Gastroesophageal sphincter (tissue), 4 donors: ENCODE results near the gene LGALS7. TPM values are rescaled to one million over a fixed set of nuclear protein-coding genes. Genes with fewer than 3 reads are reported as not detected.
"Not testable (repeated sequence)": the region's sequence is repeated elsewhere in the genome, so short reads cannot be mapped to it uniquely, and the experiment has no call there.

Experiments used
- ATAC-seq: fragments of 150-250 bp; one replicate; pipeline ENCODE4 v1.9.1; 2016; ENCODE audit warnings: mild to moderate bottlenecking, moderate library complexity
- H3K27ac ChIP-seq, 4 donors: fragments of 200-600 bp; sonication (generic) in 3 of 4; 1 replicate in 3 of 4; 2 replicates in 1 of 4; pipeline ENCODE4 v1.5.1; 2016 to 2019
- H3K27me3 ChIP-seq: fragments of 200-600 bp; sonication (generic); one replicate; pipeline ENCODE4 v1.5.1; 2019
- H3K36me3 ChIP-seq, 2 donors: fragments of 200-600 bp; sonication (generic); one replicate each; pipeline ENCODE4 v1.5.1; 2019; ENCODE audit warnings: control low read depth in 1 of 2
- H3K4me1 ChIP-seq, 3 donors: fragments of 200-600 bp; sonication (generic); 1 replicate in 2 of 3; 2 replicates in 1 of 3; pipeline ENCODE4 v1.5.1; 2016 to 2019; ENCODE audit warnings: control low read depth in 2 of 3
- H3K4me3 ChIP-seq, 2 donors: fragments of 200-600 bp; sonication (generic); one replicate each; pipeline ENCODE4 v1.5.1; 2019; ENCODE audit warnings: mild to moderate bottlenecking in 1 of 2, moderate library complexity in 1 of 2
- H3K9me3 ChIP-seq, 3 donors: fragments of 200-600 bp; sonication (generic); one replicate each; pipeline ENCODE4 v1.5.1; 2017 to 2019; ENCODE audit warnings: control low read depth in 2 of 3
- CTCF ChIP-seq, 4 experiments: fragments of 200-600 bp in 2 of 4; fragments of 450-650 bp in 2 of 4; sonication (generic) in 1 of 4; IDR thresholded peaks; one replicate each; pipeline ENCODE4 v1.5.1; 2017 to 2019; ENCODE audit warnings: antibody characterized with exemption in 4 of 4, mild to moderate bottlenecking in 2 of 4, moderate library complexity in 2 of 4
- EP300 ChIP-seq: sonication (generic); formaldehyde crosslinking; IDR thresholded peaks from one replicate; pipeline ENCODE4 v1.6.1; 2017; ENCODE audit warnings: antibody characterized with exemption, mild to moderate bottlenecking
- POLR2A ChIP-seq, 2 donors: fragments of 450-650 bp; IDR thresholded peaks; one replicate each; pipeline ENCODE4 v1.6.1; 2017; ENCODE audit warnings: antibody characterized with exemption in 2 of 2, mild to moderate bottlenecking in 2 of 2, moderate library complexity in 1 of 2
- POLR2AphosphoS5 ChIP-seq: sonication (generic); formaldehyde crosslinking; IDR thresholded peaks from one replicate; pipeline ENCODE4 v1.6.1; 2017; ENCODE audit warnings: antibody characterized with exemption
- WGBS, 2 donors: methylation state at CpG; one replicate each; pipeline ENCODE4 v1.1.5; 2018; ENCODE audit warnings: low coverage in 1 of 2; 5-methylcytosine and 5-hydroxymethylcytosine counted together
- total RNA-seq, 4 donors: library from RNA; depleted of rRNA; stranded (reverse); fragments of >200 nt; gene quantifications; one replicate each; pipeline ENCODE4 v1.1.0, GENCODE V29; 2016

Gene LGALS7
- total RNA-seq, 4 donors from 2014 or later, result 25.8 TPM; not detected in 3

DNA sequence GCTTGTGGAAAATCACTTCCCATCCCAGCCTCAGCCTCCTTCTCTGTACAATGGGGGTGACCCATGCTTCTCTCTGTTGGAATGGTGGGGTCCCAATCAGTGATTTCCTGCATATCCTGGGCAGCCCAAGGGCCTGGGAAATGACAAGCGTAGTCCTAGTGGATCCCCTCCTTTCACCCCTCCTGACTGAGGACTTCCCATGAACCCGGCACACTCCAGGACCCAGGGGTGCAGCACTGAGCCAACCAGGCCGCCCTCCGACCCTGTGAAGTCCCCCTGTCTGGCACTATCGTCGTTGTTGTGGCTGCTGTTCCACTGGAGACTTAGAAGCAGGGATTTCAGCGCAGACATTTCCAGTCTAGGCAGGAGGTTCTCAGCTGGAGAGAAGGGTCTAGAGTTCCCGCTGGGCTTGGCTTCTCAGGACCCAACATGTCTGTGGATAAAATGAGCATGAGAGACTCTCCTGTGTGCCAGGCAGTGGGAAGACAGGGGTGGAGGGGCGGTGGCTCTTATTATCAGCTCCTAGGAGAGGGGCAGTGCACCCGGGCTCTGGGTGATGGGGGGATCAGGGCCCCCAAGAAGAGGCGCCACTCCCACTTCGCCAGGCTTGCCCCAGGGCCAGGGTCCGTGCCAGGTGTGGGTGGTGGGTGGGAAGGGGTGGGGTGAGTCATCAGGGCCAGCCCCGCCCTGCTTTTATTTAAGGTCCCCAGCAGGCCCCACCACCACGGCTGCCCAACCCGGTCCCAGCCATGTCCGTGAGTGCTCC is 15.3 kb upstream of the LGALS7 start, which contains the start of gene LGALS7B:
Gene LGALS7B, plus strand, starts transcription at position 723 of the 766 bp plus-strand sequence. Its CDS starts 27 bp downstream, at position 750.
- no peak within 1 kb of the TSS for H3K27ac ChIP-seq
- no peaks in the 10 kb centered on the region for H3K27me3 ChIP-seq
- peaks cover 0 to 7% (median 2%) of the 10 kb centered on the region in 3 donors for H3K4me1 ChIP-seq
- TF ChIP-seq EP300 (no peak), CTCF (IDR thresholded peaks at IDR 0.05) (no peak), POLR2A (IDR thresholded peaks at IDR 0.05) (no peak), POLR2AphosphoS5 (no peak)
- H3K9me3 ChIP-seq, result no peaks in the 10 kb centered on the region
- H3K36me3 ChIP-seq, result no peaks in the 10 kb centered on the region
- no peak for ATAC-seq
- WGBS, 2 donors, result 88% methylated on average over 4 of the region's 17 CpGs; no CpG with 5 or more reads in 1 of the 2 donors
- no peak within 1 kb of the TSS for H3K4me3 ChIP-seq

DNA sequence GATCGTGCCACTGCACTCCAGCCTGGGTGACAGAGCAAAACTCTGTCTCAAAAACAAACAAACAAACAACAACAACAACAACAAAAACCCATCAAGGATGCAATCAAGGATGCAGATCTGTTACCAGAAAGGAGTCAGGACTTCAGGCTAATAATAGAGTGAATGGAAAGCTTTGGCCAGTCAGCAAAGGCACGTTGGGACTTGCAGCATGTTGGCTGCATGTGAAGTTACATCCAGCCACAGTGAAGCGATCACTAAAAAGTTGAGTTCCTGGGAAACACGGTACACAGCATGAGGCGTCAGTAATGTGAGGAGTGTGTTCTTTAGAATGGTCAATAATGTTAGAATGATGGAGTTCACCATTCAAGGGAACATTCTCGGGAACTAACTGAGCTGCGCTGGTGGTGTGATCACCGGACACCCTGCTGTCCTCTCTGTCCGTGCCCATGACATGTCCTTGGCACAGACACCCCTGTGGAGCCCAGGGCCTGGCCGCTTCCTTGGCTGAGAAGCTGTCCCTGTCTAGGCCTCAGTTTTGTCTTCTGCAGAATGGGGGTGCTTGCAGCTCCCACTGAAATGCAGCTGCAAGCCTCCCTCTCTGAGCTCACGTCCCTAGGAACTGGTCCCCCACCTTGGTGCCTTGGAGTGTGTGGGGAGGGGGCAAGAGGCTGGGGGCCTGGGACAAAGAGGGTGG is 13.4 kb upstream of the LGALS7 start:
- Histone ChIP-seq H3K4me1 (no peaks in the 10 kb centered on the region), H3K9me3 (no peaks in the 10 kb centered on the region), H3K4me3 (no peak overlapping the region), H3K27me3 (peaks cover 6% of the 10 kb centered on the region), H3K36me3 (no peaks in the 10 kb centered on the region), H3K27ac (no peak overlapping the region)
- TF ChIP-seq POLR2AphosphoS5 (no peak), POLR2A (IDR thresholded peaks at IDR 0.05) (no peak), CTCF (IDR thresholded peaks at IDR 0.05) (no peak), EP300 (no peak)
- ATAC-seq, result no peak
- WGBS, 2 donors, result 64 to 82% methylated on average over 6 of the region's 11 CpGs

DNA sequence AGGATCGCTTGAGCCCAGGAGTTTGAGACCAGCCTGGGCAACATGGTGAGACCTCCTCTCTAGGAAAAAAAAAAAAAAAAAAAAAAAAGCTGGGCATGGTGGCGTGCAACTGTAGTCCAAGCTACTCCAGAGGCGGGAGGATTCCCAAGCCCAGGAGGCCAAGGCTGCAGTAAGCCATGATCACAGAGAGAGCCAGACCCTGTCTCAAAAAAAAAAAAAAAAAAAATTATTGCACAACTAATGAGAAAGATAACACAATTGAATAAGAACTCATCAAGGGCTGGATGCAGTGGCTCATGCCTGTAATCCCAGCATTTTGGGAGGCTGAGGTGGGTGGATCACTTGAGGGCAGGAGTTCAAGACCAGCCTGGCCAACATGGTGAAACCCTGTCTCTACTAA is 12.7 kb upstream of the LGALS7 start:
- 83% methylated on average over 1 of the region's 3 CpGs; no CpG with 5 or more reads in 1 of the 2 donors for WGBS, 2 donors
- H3K4me3 ChIP-seq, H3K27ac ChIP-seq, ATAC-seq, H3K36me3 ChIP-seq, H3K9me3 ChIP-seq, H3K4me1 ChIP-seq: not testable (repeated sequence)
- H3K27me3 ChIP-seq, result peaks cover 11% of the 10 kb centered on the region

DNA sequence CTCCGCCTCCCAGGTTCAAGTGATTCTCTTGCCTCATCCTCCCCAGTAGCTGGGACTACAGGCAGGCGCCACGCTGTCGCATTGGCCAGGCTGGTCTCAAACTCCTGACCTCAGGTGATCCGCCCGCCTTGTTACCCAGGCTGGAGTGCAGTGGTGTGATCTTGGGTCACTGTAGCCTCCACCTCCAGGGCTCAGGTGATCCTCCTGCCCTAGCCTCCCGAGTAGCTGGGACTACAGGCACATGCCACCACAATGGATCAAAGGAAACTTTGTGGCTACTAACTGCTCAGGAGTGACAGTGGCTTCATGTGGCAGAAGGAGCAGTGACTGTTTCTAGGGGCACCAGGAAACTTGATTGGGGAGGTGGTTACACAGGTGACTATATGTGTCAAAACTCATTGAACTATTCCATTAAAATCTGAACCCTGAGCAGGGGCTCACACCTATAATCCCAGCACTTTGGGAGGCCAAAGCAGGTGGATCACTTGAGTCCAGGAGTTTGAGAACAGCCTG is 11.9 kb upstream of the LGALS7 start:
- no CpG with 5 or more reads among the region's 7 CpGs for WGBS, 2 donors
- Histone ChIP-seq H3K36me3 (no peaks in the 10 kb centered on the region), H3K27ac (no peak overlapping the region), H3K27me3 (peaks cover 16% of the 10 kb centered on the region), H3K4me1 (no peaks in the 10 kb centered on the region), H3K9me3 (no peaks in the 10 kb centered on the region), H3K4me3 (no peak overlapping the region)
- no peak for TF ChIP-seq POLR2A (IDR thresholded peaks at IDR 0.05)
- TF ChIP-seq EP300, result no peak
- TF ChIP-seq CTCF (IDR thresholded peaks at IDR 0.05), result no peak
- no peak for TF ChIP-seq POLR2AphosphoS5
- ATAC-seq, result no peak

DNA sequence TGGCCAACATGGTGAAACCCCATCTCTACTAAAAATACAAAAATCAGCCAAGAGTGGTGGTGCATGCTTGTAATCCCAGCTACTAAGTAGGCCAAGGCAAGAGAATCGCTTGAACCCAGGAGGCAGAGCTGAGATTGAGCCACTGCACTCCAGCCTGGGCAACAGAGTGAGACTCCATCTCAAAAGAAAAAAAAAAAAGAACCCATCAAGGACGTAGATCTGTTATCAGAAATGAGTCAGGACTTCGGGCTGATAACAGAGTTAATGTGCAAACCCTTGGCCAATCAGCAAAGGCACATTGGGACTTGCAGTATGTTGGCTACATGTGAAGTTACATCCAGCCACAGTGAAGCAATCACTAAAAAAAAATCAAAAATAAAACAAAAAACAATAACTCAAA is 10.9 kb upstream of the LGALS7 start:
- Histone ChIP-seq H3K4me3 (no peak overlapping the region), H3K27me3 (peaks cover 18% of the 10 kb centered on the region), H3K9me3 (no peaks in the 10 kb centered on the region), H3K36me3 (no peaks in the 10 kb centered on the region), H3K4me1 (no peaks in the 10 kb centered on the region), H3K27ac (no peak overlapping the region)
- 66 to 100% methylated on average over 2 of the region's 3 CpGs for WGBS, 2 donors
- no peak for TF ChIP-seq POLR2AphosphoS5
- ATAC-seq, result no peak

GRCh38 chr19:38782212-38782611 is 8.9 kb upstream of the LGALS7 start:
- H3K27me3 ChIP-seq, result peaks cover 24% of the 10 kb centered on the region
- ATAC-seq, H3K36me3 ChIP-seq, H3K27ac ChIP-seq, H3K4me1 ChIP-seq, H3K9me3 ChIP-seq, H3K4me3 ChIP-seq: not testable (repeated sequence)
- WGBS, 2 donors, result 70 to 77% methylated on average over 4 to 7 of the region's 13 CpGs
